Measurements from ENCODE around the gene SLC26A11.
"Not testable (repeated sequence)": the region's sequence is repeated elsewhere in the genome, so short reads cannot be mapped to it uniquely, and the experiment has no call there.

The SLC26A11 gene

GRCh38 chr17:80245566-80246265, 25.5 kb downstream of the SLC26A11 start:
- no peak for DNase-seq

- DNase-seq, result no peak
These were observed 26.0 kb downstream of the SLC26A11 start for GRCh38 chr17:80246266-80246681.

- DNase-seq, result no peak
These were observed 26.5 kb downstream of the SLC26A11 start for GRCh38 chr17:80246726-80247125.

GRCh38 chr17:80247561-80247960, 27.3 kb downstream of the SLC26A11 start:
- no peak for DNase-seq

DNA sequence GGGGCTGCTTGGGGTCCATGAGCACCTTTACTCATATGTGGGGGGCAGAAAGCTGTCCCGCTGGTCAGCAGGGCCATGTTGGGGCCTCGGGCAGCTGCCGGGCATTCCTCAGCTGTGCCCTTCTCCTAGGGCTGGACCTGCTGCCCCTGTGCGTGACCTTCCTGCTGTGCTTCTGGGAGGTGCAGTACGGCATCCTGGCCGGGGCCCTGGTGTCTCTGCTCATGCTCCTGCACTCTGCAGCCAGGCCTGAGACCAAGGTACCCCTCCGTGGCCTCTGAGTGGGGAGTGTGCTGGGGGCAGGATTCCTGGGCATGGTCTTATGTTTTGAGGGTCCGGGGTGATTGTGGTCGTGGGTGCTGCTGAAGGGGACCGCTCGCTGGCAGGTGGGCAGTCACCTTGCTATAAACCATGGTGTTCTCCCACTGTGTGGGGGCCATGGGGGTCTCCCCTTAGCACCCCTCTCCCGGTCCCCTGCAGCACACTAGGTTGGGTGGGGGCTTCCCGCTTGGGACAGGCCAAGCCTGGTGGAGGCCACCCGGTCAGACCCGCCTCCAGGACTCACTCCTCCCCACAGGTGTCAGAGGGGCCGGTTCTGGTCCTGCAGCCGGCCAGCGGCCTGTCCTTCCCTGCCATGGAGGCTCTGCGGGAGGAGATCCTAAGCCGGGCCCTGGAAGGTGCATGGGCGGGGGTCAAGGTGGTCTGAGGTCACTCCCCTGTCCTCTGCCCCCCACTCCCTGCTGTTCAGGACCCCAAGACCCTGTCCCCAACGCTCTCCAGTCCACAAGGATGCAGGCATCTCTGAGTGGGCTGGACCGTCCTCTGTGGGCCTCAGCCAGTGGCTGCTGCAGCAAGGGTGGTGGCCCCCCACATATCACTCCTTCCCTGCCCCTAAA, 28.0 kb downstream of the SLC26A11 start:
- no peak for DNase-seq

GRCh38 chr17:80248894-80249710, 28.9 kb downstream of the SLC26A11 start:
- no peak for DNase-seq

- DNase-seq, result no peak
These were observed 31.7 kb downstream of the SLC26A11 start for GRCh38 chr17:80251966-80252365.

DNA sequence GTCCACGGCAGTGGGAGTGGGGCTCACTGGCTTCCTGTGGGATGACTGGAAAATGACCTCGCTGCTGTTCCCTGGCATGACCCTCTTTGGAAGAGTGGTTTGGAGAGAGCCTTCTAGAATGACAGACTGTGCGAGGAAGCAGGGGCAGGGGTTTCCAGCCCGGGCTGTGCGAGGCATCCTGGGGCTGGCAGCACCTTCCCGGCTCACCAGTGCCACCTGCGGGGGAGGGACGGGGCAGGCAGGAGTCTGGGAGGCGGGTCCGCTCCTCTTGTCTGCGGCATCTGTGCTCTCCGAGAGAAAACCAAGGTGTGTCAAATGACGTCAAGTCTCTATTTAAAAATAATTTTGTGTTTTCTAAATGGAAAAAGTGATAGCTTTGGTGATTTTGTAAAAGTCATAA, 32.6 kb downstream of the SLC26A11 start:
- peak; percentile 50 for DNase-seq

GRCh38 chr17:80253631-80254395, 33.6 kb downstream of the SLC26A11 start:
- DNase-seq, result no peak

- DNase-seq, result no peak
These were observed 34.4 kb downstream of the SLC26A11 start for GRCh38 chr17:80254396-80255251.

DNA sequence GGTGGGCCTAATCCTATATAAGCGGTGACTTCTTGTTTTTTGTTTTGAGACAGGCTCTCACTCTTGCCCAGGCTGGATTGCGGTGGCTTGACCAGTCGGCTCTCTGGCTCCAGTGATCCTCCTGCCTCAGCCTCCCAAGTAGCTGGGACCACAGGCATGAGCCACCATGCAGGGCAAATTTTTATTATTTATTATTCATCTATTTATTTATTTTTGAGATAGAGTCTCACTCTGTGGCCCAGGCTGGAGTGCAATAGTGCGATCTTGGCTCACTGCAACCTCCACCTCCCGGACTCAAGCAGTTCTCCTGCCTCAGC, 35.8 kb downstream of the SLC26A11 start:
- DNase-seq, result no peak

GRCh38 chr17:80257716-80258213, 37.5 kb downstream of the SLC26A11 start:
- no peak for DNase-seq

DNA sequence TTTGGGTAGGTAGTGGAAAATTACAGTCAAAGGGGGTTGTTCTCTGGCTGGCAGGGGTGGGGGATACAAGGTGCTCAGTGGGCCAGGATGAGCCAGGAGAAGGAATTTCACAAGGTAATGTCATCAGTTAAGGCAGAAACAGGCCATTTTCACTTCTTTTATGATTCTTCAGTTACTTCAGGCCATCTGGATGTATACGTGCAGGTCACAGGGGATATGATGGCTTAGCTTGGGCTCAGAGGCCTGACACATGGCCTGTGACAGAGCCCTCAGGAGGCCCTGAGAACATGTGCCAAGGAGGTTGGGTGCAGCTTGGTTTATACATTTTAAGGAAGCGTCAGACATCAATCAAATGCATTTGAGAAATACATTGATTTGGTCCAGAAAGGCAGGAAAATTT, 38.1 kb downstream of the SLC26A11 start:
- not testable (repeated sequence) for DNase-seq

GRCh38 chr17:80259457-80260068, 39.3 kb downstream of the SLC26A11 start:
- DNase-seq, result no peak

- DNase-seq, result peak; percentile 79
These were observed 39.9 kb downstream of the SLC26A11 start for GRCh38 chr17:80260069-80260535.

- DNase-seq, result peak; percentile 56
These were observed 40.5 kb downstream of the SLC26A11 start, which contains the start of gene RNF213 for GRCh38 chr17:80260791-80261158. Gene RNF213 (plus strand): TSS chr17:80260852. CDS start chr17:80263682, 2,830 bp downstream.

DNA sequence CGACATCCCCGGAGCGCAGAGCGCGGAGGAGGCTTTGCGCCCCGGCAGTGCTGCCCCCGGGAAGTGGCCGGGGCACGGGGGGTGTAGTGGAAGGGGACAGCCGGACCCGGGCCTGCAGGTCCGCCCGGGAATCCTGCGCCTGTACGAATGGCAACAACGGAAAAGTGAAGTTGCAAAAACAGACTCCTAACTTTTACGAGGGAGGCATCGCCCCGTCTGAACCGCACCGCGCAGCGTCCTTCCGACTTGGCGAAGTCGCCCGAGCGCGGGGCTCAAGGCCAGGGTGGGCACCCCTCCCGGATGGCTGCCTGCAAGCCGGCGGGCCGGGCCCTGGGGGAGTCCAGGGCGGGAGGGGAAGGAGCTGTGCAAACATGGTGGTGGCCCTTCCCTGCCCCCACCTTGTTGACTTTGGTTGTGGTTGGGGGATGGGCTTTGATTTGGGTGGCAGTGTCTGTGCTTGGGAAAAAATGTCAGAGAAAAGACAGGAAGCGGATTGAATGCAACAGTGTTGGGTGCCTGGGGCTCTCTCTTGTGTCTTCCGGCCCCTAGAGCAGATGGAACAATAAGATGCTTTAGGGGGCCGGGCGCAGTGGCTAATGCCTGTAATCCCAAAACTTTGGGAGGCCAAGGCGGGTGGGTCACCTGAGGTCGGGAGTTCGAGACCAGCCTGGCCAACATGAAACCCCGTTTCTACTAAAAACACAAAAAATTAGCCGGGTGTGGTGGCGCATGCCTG, 41.1 kb downstream of the SLC26A11 start:
- DNase-seq, result peak; percentile 71

DNA sequence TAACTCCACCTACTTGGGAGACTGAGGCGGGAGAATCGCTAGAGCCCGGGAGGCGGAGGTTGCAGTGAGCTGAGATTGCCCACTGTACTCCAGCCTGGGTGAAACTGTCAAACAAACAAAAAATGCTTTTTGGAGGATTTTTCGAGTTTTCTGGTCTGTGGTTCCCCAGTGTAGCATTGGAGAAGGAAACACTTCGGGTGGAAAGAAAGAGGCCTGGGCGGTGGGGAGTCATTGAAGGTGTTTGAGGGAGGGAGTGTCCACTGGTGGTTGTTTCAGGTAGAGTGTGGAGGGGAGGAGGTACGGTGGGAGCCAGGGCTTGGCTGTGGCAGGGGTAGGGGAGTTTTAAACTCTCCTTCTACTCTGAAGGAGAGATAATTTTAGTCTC, 41.7 kb downstream of the SLC26A11 start:
- DNase-seq, result no peak

DNA sequence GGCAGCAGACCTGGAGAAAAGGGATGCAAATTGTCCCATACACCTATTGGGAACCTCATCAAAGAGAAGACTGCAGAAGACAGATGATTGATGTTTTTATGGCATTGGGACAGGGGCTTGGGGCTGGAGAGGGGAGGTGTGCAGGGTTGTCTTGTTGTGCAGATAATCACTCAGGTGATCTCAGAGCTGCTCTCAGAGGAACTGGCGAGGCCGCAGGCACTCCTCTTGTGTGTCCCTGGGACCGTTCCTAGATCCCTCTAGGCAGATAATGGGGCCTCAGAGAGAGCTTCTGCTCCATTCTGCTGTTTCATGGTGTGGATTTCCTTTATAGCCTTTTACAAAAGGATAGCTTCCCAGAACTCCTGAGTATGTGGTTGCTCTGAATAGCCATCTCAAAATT, 42.1 kb downstream of the SLC26A11 start:
- DNase-seq, result no peak

DNA sequence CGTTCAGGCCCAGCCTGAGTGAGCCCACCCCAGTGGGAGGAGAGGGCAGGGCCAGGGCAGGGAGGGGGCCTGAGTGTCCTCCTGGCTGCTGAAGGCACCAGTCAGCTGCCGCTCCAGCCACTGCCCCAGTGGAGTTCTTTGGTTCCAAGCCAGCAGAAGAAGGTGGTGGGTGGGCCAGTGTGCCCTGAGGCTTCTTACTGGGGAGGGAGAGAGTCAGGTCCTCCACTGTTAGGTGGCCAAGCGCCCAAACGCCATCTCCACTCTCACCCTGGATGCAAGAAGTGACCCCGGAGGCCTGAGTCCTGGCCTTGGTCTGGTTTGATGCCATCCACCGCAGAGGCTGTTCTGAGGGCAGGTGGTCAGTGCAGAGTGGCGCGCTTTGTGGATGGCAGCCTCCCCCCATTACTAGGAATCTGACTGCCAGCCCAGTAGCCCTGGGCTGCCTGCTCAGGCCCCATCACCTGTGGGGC, 42.6 kb downstream of the SLC26A11 start:
- DNase-seq, result no peak

Data from eye (tissue), 1 donor.